HepG2 (cell line): Measurements from ENCODE around the gene MEX3A. TPM values are rescaled to one million over a fixed set of nuclear protein-coding genes. Genes with fewer than 3 reads are reported as not detected.

Source experiments
- ASH2L ChIP-seq: fragments of 300-600, 200-600 bp; sonication (generic); IDR thresholded peaks from 2 replicates; pipeline ENCODE4 v1.7.0; 2017; ENCODE audit warnings: low read depth, mild to moderate bottlenecking, moderate library complexity, mixed read lengths, low read length; ENCODE audit not compliant: insufficient read length
- ATF2 ChIP-seq: sonication (generic); formaldehyde crosslinking; IDR thresholded peaks from 2 replicates; pipeline ENCODE4 v1.4.0; 2020; ENCODE audit warnings: missing genetic modification reagents
- ATF7-NPFF ChIP-seq: sonication (generic); formaldehyde crosslinking; IDR thresholded peaks from 2 replicates; pipeline ENCODE4 v1.8.1; 2023; ENCODE audit warnings: mild to moderate bottlenecking, low read depth, missing genetic modification reagents, moderate library complexity
- GATA4 ChIP-seq: sonication (generic); IDR thresholded peaks from 2 replicates; pipeline ENCODE4 v1.6.1; 2016; ENCODE audit warnings: antibody characterized with exemption, low read depth, borderline replicate concordance
- GRHL1 ChIP-seq: sonication (generic); formaldehyde crosslinking; conservative IDR thresholded peaks from 2 replicates; pipeline ENCODE4 v1.8.0; 2022; ENCODE audit warnings: missing genetic modification reagents
- HDAC1 ChIP-seq: sonication (generic); formaldehyde crosslinking; IDR thresholded peaks from 2 replicates; pipeline ENCODE4 v1.5.1; 2020; ENCODE audit warnings: mild to moderate bottlenecking, missing genetic modification reagents
- KAT8 ChIP-seq: IDR thresholded peaks from 2 replicates; pipeline ENCODE4 v1.6.1; 2016; ENCODE audit warnings: missing genetic modification reagents, missing compliant biosample characterization
- KDM4B ChIP-seq: sonication (generic); formaldehyde crosslinking; IDR thresholded peaks from 2 replicates; pipeline ENCODE4 v1.4.0; 2020; ENCODE audit warnings: missing genetic modification reagents
- MXD4 ChIP-seq: IDR thresholded peaks from 2 replicates; pipeline ENCODE4 v1.6.1; 2016; ENCODE audit warnings: mild to moderate bottlenecking, missing biosample characterization, missing genetic modification reagents
- NCOA2 ChIP-seq: sonication (generic); formaldehyde crosslinking; IDR thresholded peaks from 2 replicates; pipeline ENCODE4 v1.8.0; 2022; ENCODE audit warnings: inconsistent platforms
- PHF21A ChIP-seq: sonication (generic); formaldehyde crosslinking; IDR thresholded peaks from 2 replicates; pipeline ENCODE4 v1.5.0; 2020; ENCODE audit warnings: mild to moderate bottlenecking, missing genetic modification reagents
- PITX1 ChIP-seq: sonication (generic); formaldehyde crosslinking; IDR thresholded peaks from 2 replicates; pipeline ENCODE4 v1.5.1; 2020; ENCODE audit warnings: mild to moderate bottlenecking, missing genetic modification reagents
- TFE3 ChIP-seq: IDR thresholded peaks from 2 replicates; pipeline ENCODE4 v1.6.1; 2016
- THYN1 ChIP-seq: sonication (generic); formaldehyde crosslinking; IDR thresholded peaks from 2 replicates; pipeline ENCODE4 v1.8.1; 2023; ENCODE audit warnings: low read depth, mild to moderate bottlenecking, moderate library complexity, missing genetic modification reagents, borderline replicate concordance
- ZNF569 ChIP-seq: sonication (generic); formaldehyde crosslinking; IDR thresholded peaks from 2 replicates; pipeline ENCODE4 v1.5.0; 2020; ENCODE audit warnings: mild to moderate bottlenecking, missing genetic modification reagents, moderate library complexity, borderline replicate concordance
- ZNF607 ChIP-seq: sonication (generic); formaldehyde crosslinking; IDR thresholded peaks from 2 replicates; pipeline ENCODE4 v1.5.1; 2020; ENCODE audit warnings: missing genetic modification reagents, mild to moderate bottlenecking, borderline replicate concordance
- ZNF850 ChIP-seq: sonication (generic); formaldehyde crosslinking; conservative IDR thresholded peaks from 2 replicates; pipeline ENCODE4 v1.9.0; 2021; ENCODE audit warnings: mild to moderate bottlenecking, missing genetic modification reagents
- polyA plus RNA-seq, 8 experiments: library from polyadenylated mRNA; depleted of rRNA in 3 of 8; stranded (reverse) in 7 of 8; unstranded in 1 of 8; fragments of >200 nt; fragmentation: Illumina TruSeq in 4 of 8; extraction: Trizol in 4 of 8; gene quantifications; 2 replicates each; pipeline versions ENCODE4 v1.2.1 to v1.2.3, GENCODE V29; 2011 to 2016; ENCODE audit warnings: low read depth in 4 of 8, missing spikeins in 1 of 8, mixed read lengths in 1 of 8; ENCODE audit not compliant: insufficient read depth in 1 of 8
- total RNA-seq, 5 experiments: library from RNA; depleted of rRNA; stranded (reverse); fragments of >200 nt; fragmentation: Illumina TruSeq; extraction: Trizol; gene quantifications; 2 replicates each; pipeline ENCODE4 v1.2.3, GENCODE V29; 2016; ENCODE audit warnings: low read depth in 1 of 5
- TF ChIP-seq, protein P1 (sequence below): sonication (generic); IDR thresholded peaks from 2 replicates; pipeline ENCODE4 v1.6.1; 2016; ENCODE audit warnings: low read depth, borderline replicate concordance
- TF ChIP-seq, protein P2 (sequence below): sonication (generic); formaldehyde crosslinking; IDR thresholded peaks from 2 replicates; pipeline ENCODE4 v1.4.0; 2020; ENCODE audit warnings: low read depth, mild to moderate bottlenecking, missing genetic modification reagents

Gene MEX3A
- total and polyA plus RNA-seq, 2 of the 13 experiments (the other 11 are each of a cell fraction or from before 2014, with no cell fraction given): 7.6 to 9.1 TPM

- TF ChIP-seq, protein P1, sequence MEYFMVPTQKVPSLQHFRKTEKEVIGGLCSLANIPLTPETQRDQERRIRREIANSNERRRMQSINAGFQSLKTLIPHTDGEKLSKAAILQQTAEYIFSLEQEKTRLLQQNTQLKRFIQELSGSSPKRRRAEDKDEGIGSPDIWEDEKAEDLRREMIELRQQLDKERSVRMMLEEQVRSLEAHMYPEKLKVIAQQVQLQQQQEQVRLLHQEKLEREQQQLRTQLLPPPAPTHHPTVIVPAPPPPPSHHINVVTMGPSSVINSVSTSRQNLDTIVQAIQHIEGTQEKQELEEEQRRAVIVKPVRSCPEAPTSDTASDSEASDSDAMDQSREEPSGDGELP: peak; percentile 42; the same call in 1 of the 2 replicates
- peak; percentile 24; the same call in 1 of the 2 replicates for TF ChIP-seq ATF7-NPFF
- no peak for TF ChIP-seq GRHL1 (CRISPR knock-in tag)
- peak; percentile 57 for TF ChIP-seq MXD4 (CRISPR knock-in tag)
- no peak for TF ChIP-seq ZNF850 (CRISPR knock-in tag)
- TF ChIP-seq KDM4B (CRISPR knock-in tag): no peak
- 0 out of 2 replicates have a peak, but pooled peaks have one; percentile 39 for TF ChIP-seq NCOA2
- no peak for TF ChIP-seq HDAC1 (CRISPR knock-in tag)
- peak; percentile 78 for TF ChIP-seq ASH2L
- TF ChIP-seq GATA4: 0 out of 2 replicates have a peak, but pooled peaks have one; percentile 50
- TF ChIP-seq KAT8 (CRISPR knock-in tag): peak; percentile 43; the same call in 1 of the 2 replicates
- TF ChIP-seq PHF21A (CRISPR knock-in tag): no peak; the same call in 1 of the 2 replicates
- no peak for TF ChIP-seq ZNF569 (CRISPR knock-in tag)
- peak; percentile 58 for TF ChIP-seq PITX1 (CRISPR knock-in tag)
- no peak for TF ChIP-seq THYN1 (CRISPR knock-in tag)
- TF ChIP-seq ZNF607 (CRISPR knock-in tag): no peak
- TF ChIP-seq, protein P2, sequence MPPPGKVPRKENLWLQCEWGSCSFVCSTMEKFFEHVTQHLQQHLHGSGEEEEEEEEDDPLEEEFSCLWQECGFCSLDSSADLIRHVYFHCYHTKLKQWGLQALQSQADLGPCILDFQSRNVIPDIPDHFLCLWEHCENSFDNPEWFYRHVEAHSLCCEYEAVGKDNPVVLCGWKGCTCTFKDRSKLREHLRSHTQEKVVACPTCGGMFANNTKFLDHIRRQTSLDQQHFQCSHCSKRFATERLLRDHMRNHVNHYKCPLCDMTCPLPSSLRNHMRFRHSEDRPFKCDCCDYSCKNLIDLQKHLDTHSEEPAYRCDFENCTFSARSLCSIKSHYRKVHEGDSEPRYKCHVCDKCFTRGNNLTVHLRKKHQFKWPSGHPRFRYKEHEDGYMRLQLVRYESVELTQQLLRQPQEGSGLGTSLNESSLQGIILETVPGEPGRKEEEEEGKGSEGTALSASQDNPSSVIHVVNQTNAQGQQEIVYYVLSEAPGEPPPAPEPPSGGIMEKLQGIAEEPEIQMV: 0 out of 2 replicates have a peak, but pooled peaks have one; percentile 17
- TF ChIP-seq TFE3: no peak
- TF ChIP-seq ATF2 (CRISPR knock-in tag): 0 out of 2 replicates have a peak, but pooled peaks have one; percentile 19
These were observed 36.1 kb upstream of the MEX3A start (continued) for GRCh38 chr1:156118177-156118868.
